GM13977 (cell line): ENCODE data around the gene SERPING1.
"Not testable (repeated sequence)": the region's sequence is repeated elsewhere in the genome, so short reads cannot be mapped to it uniquely, and the experiment has no call there.

Experiments used
- DNase-seq: peaks from one replicate; pipeline ENCODE4 v3.0.0; 2012; ENCODE audit warnings: low spot score
- CTCF ChIP-seq: IDR thresholded peaks from 2 replicates; pipeline ENCODE4 v1.5.1; 2012; ENCODE audit warnings: mild to moderate bottlenecking, control low read depth; ENCODE audit not compliant: insufficient read depth; ENCODE audit errors: extremely low read depth, missing control alignments
- in situ Hi-C: fragments of 300-500 bp; cut with MboI; formaldehyde crosslinking; loops from one replicate; pipeline ENCODE4 v1.12.0; 2022; ENCODE audit warnings: low sequenced_read_pairs, low pct_unique_long_range_greater_than_20kb, mixed read lengths, inconsistent platforms; ENCODE audit not compliant: unreplicated experiment

Gene SERPING1

GRCh38 chr11:57647960-57648800 is 50.7 kb downstream of the SERPING1 start:
- peak; percentile 28 for DNase-seq
- no peak for TF ChIP-seq CTCF
- in situ Hi-C loops: loop anchor here (25.0 kb wide), 1 partner anchor 286 kb away; no protein-coding TSS in a partner anchor

GRCh38 chr11:57648801-57649735 is 51.6 kb downstream of the SERPING1 start:
- no peak for DNase-seq
- no peak for TF ChIP-seq CTCF
- in situ Hi-C loops: loop anchor here (25.0 kb wide), 1 partner anchor 287 kb away; no protein-coding TSS in a partner anchor

DNA sequence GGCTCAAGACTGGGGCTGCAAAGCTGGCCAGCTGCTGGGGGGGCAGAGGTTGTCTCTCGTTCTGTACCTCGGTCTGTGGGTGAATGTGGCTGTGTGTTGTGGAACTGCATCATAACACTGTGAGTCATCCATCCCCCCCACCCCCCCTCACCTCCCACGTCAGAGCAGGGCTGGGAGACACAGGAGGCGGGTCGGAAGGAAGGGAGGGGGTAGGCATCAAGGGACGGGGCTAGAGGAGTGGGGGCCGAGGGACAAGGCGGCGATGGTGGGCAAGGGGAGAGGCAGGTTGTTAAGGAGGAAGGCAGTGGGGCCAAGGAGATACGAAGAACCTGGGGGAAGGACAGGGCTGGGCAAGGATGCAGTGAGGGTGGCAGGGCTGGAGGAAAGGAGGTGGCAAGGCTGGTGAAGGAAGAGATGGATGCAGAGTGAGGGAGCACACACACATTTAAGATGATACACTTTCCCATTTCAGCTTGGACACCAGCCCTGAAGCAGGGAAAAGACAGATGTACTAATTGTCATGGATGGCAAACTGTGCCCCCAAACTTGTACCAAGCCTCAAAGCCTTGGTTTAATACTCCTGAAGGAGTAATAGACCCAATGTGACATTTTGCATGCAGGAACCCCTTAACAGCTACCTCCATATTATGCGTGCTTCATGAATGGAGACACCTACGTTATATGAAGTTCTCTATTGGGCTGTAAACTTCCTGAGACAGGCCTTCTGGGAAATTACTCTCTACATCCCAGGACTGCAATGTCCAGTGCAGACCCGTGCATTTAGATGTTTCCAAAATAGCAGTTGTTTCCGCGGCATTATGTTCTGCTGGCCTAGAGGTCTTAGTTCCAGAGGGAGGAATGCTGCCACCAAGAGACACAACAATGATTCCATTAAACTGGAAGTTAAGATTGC is 52.6 kb downstream of the SERPING1 start, which contains the start of gene YPEL4:
TSS of gene YPEL4 (minus strand) at position 87 of the 913 bp plus-strand sequence. CDS start 2,805 bp downstream, outside the sequence.
- TF ChIP-seq CTCF: no peak
- peak; percentile 49 for DNase-seq
- in situ Hi-C loops: loop anchor here (25.0 kb wide), 1 partner anchor 288 kb away; no protein-coding TSS in a partner anchor

DNA sequence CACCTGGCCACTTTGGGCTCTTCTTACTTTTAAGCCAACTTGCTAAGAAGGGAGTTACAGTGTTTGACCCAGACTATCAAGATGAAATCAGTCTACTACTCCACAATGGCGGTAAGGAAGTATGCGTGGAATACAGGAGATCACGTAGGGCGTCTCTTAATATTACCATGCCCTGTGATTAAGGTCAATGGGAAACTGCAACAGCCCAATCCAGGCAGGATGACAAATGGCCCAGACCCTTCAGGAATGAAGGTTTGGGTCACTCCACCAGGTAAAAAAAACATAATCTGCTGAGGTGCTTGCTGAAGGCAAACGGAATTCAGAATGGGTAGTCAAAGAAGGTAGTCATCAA is 53.2 kb downstream of the SERPING1 start:
- no peak for TF ChIP-seq CTCF
- in situ Hi-C loops: no loop called here
- no peak for DNase-seq

DNA sequence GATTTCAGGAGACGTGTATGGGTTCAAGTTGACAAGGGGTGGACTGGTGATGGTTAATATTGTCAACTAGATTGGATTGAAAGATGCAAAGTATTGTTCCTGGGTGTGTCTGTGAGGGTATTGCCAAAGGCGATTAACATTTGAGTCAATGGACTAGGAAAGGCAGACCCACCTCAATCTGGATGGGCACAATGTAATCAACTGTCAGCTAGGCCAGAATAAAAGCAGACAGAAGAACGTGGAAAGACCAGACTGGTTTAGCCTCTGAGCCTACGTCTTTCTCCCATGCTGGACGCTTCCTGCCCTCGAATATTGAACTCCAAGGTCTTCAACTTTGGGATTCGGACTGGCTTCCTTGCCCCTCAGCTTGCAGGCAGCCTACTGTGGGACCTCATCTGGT is 53.9 kb downstream of the SERPING1 start:
- DNase-seq: no peak
- TF ChIP-seq CTCF: no peak
- in situ Hi-C loops: no loop called here

- DNase-seq, in situ Hi-C loops: not testable (repeated sequence)
Measured at GRCh38 chr11:57652230-57652629, 54.7 kb downstream of the SERPING1 start.
